Breast epithelium (tissue), 4 donors: ENCODE measurements around the gene FADS2. TPM values are rescaled to one million over a fixed set of nuclear protein-coding genes. Genes with fewer than 3 reads are reported as not detected.

ENCODE experiments used
- DNase-seq, 2 donors: peaks; one replicate each; pipeline ENCODE4 v3.0.0-alpha.2; 2019; ENCODE audit warnings: low spot score in 2 of 2
- H3K27ac ChIP-seq, 2 donors: fragments of 200-600 bp; sonication (generic) in 1 of 2; one replicate each; pipeline ENCODE4 v1.5.1; 2016 to 2019; ENCODE audit warnings: mild to moderate bottlenecking in 1 of 2
- H3K27me3 ChIP-seq, 2 donors: fragments of 200-600 bp; sonication (generic) in 1 of 2; one replicate each; pipeline versions ENCODE4 v1.5.1 to v1.6.0; 2017 to 2019; ENCODE audit warnings: control low read depth in 1 of 2, mild to moderate bottlenecking in 1 of 2
- H3K36me3 ChIP-seq: fragments of 200-600 bp; one replicate; pipeline ENCODE4 v1.5.1; 2019
- H3K4me1 ChIP-seq, 2 donors: fragments of 200-600 bp; sonication (generic); one replicate each; pipeline ENCODE4 v1.5.1; 2016 to 2019; ENCODE audit warnings: control low read depth in 1 of 2
- H3K4me3 ChIP-seq, 3 donors: fragments of 200-600 bp; sonication (generic); 1 replicate in 2 of 3; 2 replicates in 1 of 3; pipeline ENCODE4 v1.5.1; 2016 to 2019; ENCODE audit warnings: mild to moderate bottlenecking in 3 of 3, moderate library complexity in 2 of 3
- H3K9me3 ChIP-seq, 2 donors: fragments of 200-600 bp; sonication (generic) in 1 of 2; one replicate each; pipeline ENCODE4 v1.5.1; 2016 to 2019; ENCODE audit warnings: control low read depth in 1 of 2
- CTCF ChIP-seq, 3 donors: fragments of 450-650 bp; IDR thresholded peaks; one replicate each; pipeline ENCODE4 v1.5.1; 2016 to 2017; ENCODE audit warnings: antibody characterized with exemption in 3 of 3, mild to moderate bottlenecking in 3 of 3, moderate library complexity in 3 of 3
- POLR2A ChIP-seq: fragments of 450-650 bp; IDR thresholded peaks from one replicate; pipeline ENCODE4 v1.6.1; 2016; ENCODE audit warnings: antibody characterized with exemption, mild to moderate bottlenecking, moderate library complexity
- POLR2AphosphoS5 ChIP-seq, 3 donors: sonication (generic); formaldehyde crosslinking; IDR thresholded peaks; one replicate each; pipeline ENCODE4 v1.6.1; 2017; ENCODE audit warnings: antibody characterized with exemption in 3 of 3
- intact Hi-C: fragments of 100-400 bp; cut with DNase I; formaldehyde crosslinking; loops from one replicate; pipeline ENCODE4 v1.15.1; 2023; ENCODE audit warnings: low total_unique reads
- total RNA-seq, 3 donors: library from RNA; depleted of rRNA; stranded (reverse); fragments of >200 nt; gene quantifications; one replicate each; pipeline ENCODE4 v1.1.0, GENCODE V29; 2016

Gene FADS2
- total RNA-seq, 3 donors from 2014 or later = 5.6 to 35.8 (median 7.5) TPM

- no peaks in the 10 kb centered on the region for H3K9me3 ChIP-seq
- intact Hi-C loops = loop anchor here (2.0 kb wide), 1 partner anchor 51 kb away; no protein-coding TSS in a partner anchor
- TF ChIP-seq CTCF (IDR thresholded peaks at IDR 0.05) = peak; percentile 78 to 84 (median 83)
- TF ChIP-seq POLR2AphosphoS5 (IDR thresholded peaks at IDR 0.05) = no peak
- no peak for TF ChIP-seq POLR2A
- H3K27ac ChIP-seq = peak overlapping the region; percentile 73 to 88
- no peaks in the 10 kb centered on the region for H3K27me3 ChIP-seq
- H3K4me1 ChIP-seq = peaks cover 0 to 4% of the 10 kb centered on the region in 2 donors
- no peak overlapping the region for H3K4me3 ChIP-seq
- H3K36me3 ChIP-seq = no peaks in the 10 kb centered on the region
- peak; percentile 56 to 80 for DNase-seq
Measured at GRCh38 chr11:61897387-61898246, 69.5 kb downstream of the FADS2 start.

DNA sequence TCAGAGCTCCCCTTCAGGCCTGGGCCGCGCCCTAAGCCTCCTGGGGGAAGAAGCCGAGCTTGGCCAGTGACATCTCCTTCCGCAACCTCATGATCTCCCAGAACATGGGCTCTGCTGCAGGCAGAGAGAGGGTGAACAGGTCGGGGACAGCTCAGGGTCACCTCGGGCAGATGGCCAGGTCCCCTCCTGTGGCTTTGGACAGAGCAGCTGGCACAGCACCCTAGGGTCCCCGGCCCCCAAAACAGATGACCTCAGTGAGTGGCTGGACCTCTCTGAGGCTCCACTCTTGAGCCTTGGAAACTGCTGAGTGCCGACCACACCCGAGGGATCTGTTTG is 70.1 kb downstream of the FADS2 start:
- intact Hi-C loops = loop anchor here (2.0 kb wide), 1 partner anchor 51 kb away; no protein-coding TSS in a partner anchor

DNA sequence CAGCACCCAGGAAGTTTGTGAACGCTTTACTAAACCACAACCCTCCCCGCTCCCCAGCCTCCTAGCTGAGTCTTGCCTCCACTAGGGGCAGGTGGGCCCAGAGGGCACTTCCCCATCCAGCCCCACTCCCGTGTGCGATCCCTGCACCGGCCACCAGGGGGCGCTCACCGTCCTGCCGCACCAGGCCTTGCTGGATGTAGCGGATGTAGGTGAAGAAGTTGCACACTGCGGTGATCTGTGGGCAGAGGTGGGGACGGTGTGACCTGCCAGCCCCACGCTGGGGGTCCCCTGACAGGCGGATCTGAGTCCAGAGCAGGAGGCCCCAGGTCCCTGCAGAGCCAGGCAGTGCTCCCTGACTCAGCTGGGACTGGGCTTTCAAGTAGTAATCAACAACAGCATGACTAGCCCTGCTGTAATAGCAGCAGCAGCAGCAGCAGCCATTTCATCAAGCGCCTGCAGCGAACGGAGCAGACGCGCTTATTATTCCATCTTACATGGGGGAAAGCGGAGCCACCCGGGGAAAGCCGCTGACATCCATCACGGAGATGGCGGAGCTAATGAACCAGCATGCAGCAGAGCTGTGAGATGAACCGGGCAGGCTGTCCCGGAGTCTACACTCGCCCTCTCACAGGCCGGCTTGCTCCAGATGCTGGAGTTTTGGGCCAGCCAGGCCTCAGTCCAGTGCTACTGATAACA is 71.2 kb downstream of the FADS2 start:
- Histone ChIP-seq H3K27ac (peak overlapping the region; percentile 73 to 88), H3K4me3 (no peak overlapping the region), H3K36me3 (no peaks in the 10 kb centered on the region), H3K27me3 (no peaks in the 10 kb centered on the region), H3K9me3 (no peaks in the 10 kb centered on the region), H3K4me1 (peaks cover 0 to 4% of the 10 kb centered on the region in 2 donors)
- intact Hi-C loops = loop anchor here (2.0 kb wide), 1 partner anchor 50 kb away; no protein-coding TSS in a partner anchor
- peak; percentile 99 to 100 (median 99) for TF ChIP-seq CTCF (IDR thresholded peaks at IDR 0.05)
- peak; percentile 53 to 72 (median 72) for TF ChIP-seq POLR2AphosphoS5 (IDR thresholded peaks at IDR 0.05)
- no peak for TF ChIP-seq POLR2A
- peak; percentile 62 to 84 for DNase-seq

More for the DNA sequence above, 70.1 kb downstream of the FADS2 start:
- peak overlapping the region; percentile 73 to 88 for H3K27ac ChIP-seq
- no peaks in the 10 kb centered on the region for H3K9me3 ChIP-seq
- DNase-seq = no peak
- no peak overlapping the region for H3K4me3 ChIP-seq
- TF ChIP-seq CTCF (IDR thresholded peaks at IDR 0.05) = no peak
- TF ChIP-seq POLR2AphosphoS5 (IDR thresholded peaks at IDR 0.05) = no peak
- TF ChIP-seq POLR2A = no peak
- no peaks in the 10 kb centered on the region for H3K36me3 ChIP-seq
- peaks cover 0 to 4% of the 10 kb centered on the region in 2 donors for H3K4me1 ChIP-seq
- no peaks in the 10 kb centered on the region for H3K27me3 ChIP-seq

- H3K4me1 ChIP-seq = peaks cover 0 to 4% of the 10 kb centered on the region in 2 donors
- no peak for TF ChIP-seq POLR2AphosphoS5 (IDR thresholded peaks at IDR 0.05)
- no peak for TF ChIP-seq CTCF (IDR thresholded peaks at IDR 0.05)
- H3K9me3 ChIP-seq = no peaks in the 10 kb centered on the region
- no peaks in the 10 kb centered on the region for H3K36me3 ChIP-seq
- peak overlapping the region; percentile 50 to 88 for H3K27ac ChIP-seq
- H3K27me3 ChIP-seq = no peaks in the 10 kb centered on the region
- no peak overlapping the region for H3K4me3 ChIP-seq
- no peak for DNase-seq
- intact Hi-C loops = loop anchor here (10.0 kb wide), 1 partner anchor 175 kb away; no protein-coding TSS in a partner anchor
Measured at GRCh38 chr11:61900251-61900650, 72.2 kb downstream of the FADS2 start.
